H1 (cell line): ENCODE data around the gene IL3.

Source experiments
- CTCF ChIP-seq, 3 experiments: IDR thresholded peaks; 1 replicate in 2 of 3; 2 replicates in 1 of 3; pipeline versions ENCODE4 v1.5.1 to v1.6.1; 2011; ENCODE audit warnings: low read length in 3 of 3, mild to moderate bottlenecking in 3 of 3, inconsistent platforms in 2 of 3, low read depth in 1 of 3, moderate library complexity in 1 of 3; ENCODE audit not compliant: insufficient read depth in 1 of 3; ENCODE audit errors: control extremely low read depth in 1 of 3
- JUND ChIP-seq: IDR thresholded peaks from 2 replicates; pipeline ENCODE4 v1.6.1; 2011; ENCODE audit warnings: mild to moderate bottlenecking, improper control_type of control experiment, low read length
- PHF8 ChIP-seq: fragments of 200-600 bp; sonication (generic); conservative IDR thresholded peaks from 2 replicates; pipeline ENCODE4 v1.7.1; 2012; ENCODE audit warnings: low read depth, mild to moderate bottlenecking, inconsistent platforms, low read length, moderate library complexity
- POLR2A ChIP-seq, 2 experiments: IDR thresholded peaks; 1 replicate in 1 of 2; 2 replicates in 1 of 2; pipeline ENCODE4 v1.6.1; 2011; ENCODE audit warnings: low read depth in 2 of 2, low read length in 2 of 2, mild to moderate bottlenecking in 2 of 2; ENCODE audit errors: control extremely low read depth in 1 of 2
- POLR2AphosphoS5 ChIP-seq: IDR thresholded peaks from 2 replicates; pipeline ENCODE4 v1.6.1; 2011; ENCODE audit warnings: low read depth, low read length
- RAD21 ChIP-seq, 2 experiments: IDR thresholded peaks in 1 of 2; conservative IDR thresholded peaks in 1 of 2; 2 replicates each; pipeline ENCODE4 v1.6.1; 2011; ENCODE audit warnings: low read depth in 2 of 2, low read length in 2 of 2, improper control_type of control experiment in 1 of 2, inconsistent platforms in 1 of 2, mild to moderate bottlenecking in 1 of 2, moderate library complexity in 1 of 2
- TBP ChIP-seq: IDR thresholded peaks from 2 replicates; pipeline ENCODE4 v1.6.1; 2011; ENCODE audit warnings: low read depth, low read length, improper control_type of control experiment
- TEAD4 ChIP-seq: IDR thresholded peaks from 2 replicates; pipeline ENCODE4 v1.6.1; 2012; ENCODE audit warnings: low read depth, low read length, inconsistent platforms, mixed read lengths
- TF ChIP-seq, protein P1 (sequence below): IDR thresholded peaks from 2 replicates; pipeline ENCODE4 v1.6.1; 2012; ENCODE audit warnings: inconsistent platforms

GRCh38 chr5:132102944-132103331 lies 42.5 kb downstream of the IL3 start:
- no peak for TF ChIP-seq POLR2A (IDR thresholded peaks at IDR 0.05; ENCODE audit: control extremely low read depth in 1 of 2, low read depth in 2 of 2, low read length in 2 of 2)
- TF ChIP-seq CTCF (IDR thresholded peaks at IDR 0.05; ENCODE audit: control extremely low read depth in 1 of 3, insufficient read depth in 1 of 3, low read depth in 1 of 3, low read length in 3 of 3), result no peak
- TF ChIP-seq TBP, result no peak
- TF ChIP-seq RAD21 (IDR thresholded peaks at IDR 0.05 in 1 of 2, conservative IDR thresholded peaks at IDR 0.05 in 1 of 2; ENCODE audit: low read depth in 2 of 2, low read length in 2 of 2), result no peak
- TF ChIP-seq POLR2AphosphoS5, result no peak
- TF ChIP-seq TEAD4, result no peak
- no peak for TF ChIP-seq JUND
- TF ChIP-seq PHF8, result no peak
- TF ChIP-seq, protein P1, sequence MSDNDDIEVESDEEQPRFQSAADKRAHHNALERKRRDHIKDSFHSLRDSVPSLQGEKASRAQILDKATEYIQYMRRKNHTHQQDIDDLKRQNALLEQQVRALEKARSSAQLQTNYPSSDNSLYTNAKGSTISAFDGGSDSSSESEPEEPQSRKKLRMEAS, result no peak
